ENCODE data around the gene PRPF40B. TPM values are rescaled to one million over a fixed set of nuclear protein-coding genes. Genes with fewer than 3 reads are reported as not detected.
A peak's percentile ranks its signal among the peaks of the same experiment; 100 is the strongest.

PRPF40B gene
- total and polyA plus RNA-seq, 2 of the 13 experiments (the other 11 are each of a cell fraction or from before 2014, with no cell fraction given): 5.0 to 7.8 TPM

DNA sequence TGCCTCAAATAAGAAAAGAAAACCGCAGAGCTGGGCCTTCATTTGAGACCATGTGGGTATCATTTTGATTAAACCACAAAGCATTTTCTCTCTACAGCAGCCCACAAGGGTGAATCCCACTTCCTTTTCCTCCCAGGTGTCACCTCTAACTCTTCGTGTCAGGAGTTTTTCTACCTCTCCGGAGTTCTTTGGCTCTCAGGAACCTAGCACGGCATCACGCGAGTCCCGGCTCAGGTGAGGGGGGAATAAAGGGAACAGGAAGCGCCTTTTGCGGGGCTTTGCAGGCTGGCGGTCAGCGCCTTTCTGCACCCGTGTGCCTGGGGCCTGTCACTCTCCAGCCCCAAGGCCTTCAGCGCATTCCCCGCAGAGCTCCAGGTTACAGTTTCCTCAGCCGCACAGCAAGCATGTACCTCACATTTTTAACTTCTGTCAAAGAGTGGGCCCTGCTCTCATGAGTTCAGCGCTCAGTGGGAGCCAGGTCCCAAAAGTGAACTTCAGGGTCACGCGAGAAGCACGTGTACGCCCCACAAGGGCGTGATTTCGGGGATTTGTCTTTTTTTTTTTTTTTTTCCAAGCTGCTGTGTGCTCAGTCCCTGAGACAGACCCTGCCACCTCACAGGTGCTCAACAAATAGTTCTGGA lies 740 bp upstream of the PRPF40B start (continued):
- TF ChIP-seq, protein P1, sequence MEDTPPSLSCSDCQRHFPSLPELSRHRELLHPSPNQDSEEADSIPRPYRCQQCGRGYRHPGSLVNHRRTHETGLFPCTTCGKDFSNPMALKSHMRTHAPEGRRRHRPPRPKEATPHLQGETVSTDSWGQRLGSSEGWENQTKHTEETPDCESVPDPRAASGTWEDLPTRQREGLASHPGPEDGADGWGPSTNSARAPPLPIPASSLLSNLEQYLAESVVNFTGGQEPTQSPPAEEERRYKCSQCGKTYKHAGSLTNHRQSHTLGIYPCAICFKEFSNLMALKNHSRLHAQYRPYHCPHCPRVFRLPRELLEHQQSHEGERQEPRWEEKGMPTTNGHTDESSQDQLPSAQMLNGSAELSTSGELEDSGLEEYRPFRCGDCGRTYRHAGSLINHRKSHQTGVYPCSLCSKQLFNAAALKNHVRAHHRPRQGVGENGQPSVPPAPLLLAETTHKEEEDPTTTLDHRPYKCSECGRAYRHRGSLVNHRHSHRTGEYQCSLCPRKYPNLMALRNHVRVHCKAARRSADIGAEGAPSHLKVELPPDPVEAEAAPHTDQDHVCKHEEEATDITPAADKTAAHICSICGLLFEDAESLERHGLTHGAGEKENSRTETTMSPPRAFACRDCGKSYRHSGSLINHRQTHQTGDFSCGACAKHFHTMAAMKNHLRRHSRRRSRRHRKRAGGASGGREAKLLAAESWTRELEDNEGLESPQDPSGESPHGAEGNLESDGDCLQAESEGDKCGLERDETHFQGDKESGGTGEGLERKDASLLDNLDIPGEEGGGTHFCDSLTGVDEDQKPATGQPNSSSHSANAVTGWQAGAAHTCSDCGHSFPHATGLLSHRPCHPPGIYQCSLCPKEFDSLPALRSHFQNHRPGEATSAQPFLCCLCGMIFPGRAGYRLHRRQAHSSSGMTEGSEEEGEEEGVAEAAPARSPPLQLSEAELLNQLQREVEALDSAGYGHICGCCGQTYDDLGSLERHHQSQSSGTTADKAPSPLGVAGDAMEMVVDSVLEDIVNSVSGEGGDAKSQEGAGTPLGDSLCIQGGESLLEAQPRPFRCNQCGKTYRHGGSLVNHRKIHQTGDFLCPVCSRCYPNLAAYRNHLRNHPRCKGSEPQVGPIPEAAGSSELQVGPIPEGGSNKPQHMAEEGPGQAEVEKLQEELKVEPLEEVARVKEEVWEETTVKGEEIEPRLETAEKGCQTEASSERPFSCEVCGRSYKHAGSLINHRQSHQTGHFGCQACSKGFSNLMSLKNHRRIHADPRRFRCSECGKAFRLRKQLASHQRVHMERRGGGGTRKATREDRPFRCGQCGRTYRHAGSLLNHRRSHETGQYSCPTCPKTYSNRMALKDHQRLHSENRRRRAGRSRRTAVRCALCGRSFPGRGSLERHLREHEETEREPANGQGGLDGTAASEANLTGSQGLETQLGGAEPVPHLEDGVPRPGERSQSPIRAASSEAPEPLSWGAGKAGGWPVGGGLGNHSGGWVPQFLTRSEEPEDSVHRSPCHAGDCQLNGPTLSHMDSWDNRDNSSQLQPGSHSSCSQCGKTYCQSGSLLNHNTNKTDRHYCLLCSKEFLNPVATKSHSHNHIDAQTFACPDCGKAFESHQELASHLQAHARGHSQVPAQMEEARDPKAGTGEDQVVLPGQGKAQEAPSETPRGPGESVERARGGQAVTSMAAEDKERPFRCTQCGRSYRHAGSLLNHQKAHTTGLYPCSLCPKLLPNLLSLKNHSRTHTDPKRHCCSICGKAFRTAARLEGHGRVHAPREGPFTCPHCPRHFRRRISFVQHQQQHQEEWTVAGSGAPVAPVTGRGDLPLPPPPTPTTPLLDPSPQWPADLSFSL (CRISPR knock-in tag; IDR thresholded peaks at IDR 0.05): no peak

GRCh38 chr12:49624921-49625577 lies 1.7 kb downstream of the PRPF40B start:
- no peaks in the 10 kb centered on the region for H4K20me1 ChIP-seq (ENCODE audit: insufficient read depth, low read length)
- no peak overlapping the region for H3K4me2 ChIP-seq (ENCODE audit: low read depth, low read length)
- no peaks in the 10 kb centered on the region for H3K27me3 ChIP-seq (ENCODE audit: control insufficient read depth in 1 of 2, insufficient read depth in 2 of 2, low read length in 2 of 2)
- no peak for FAIRE-seq
- no peaks in the 10 kb centered on the region for H3K9me3 ChIP-seq (ENCODE audit: low read length)
- H2AFZ ChIP-seq (ENCODE audit: low read length): no peak overlapping the region
- no peaks in the 10 kb centered on the region for H3K36me3 ChIP-seq (replicated peaks in 1 of 2; ENCODE audit: control insufficient read depth in 1 of 2, insufficient read depth in 2 of 2, low read length in 2 of 2)
- H3K79me2 ChIP-seq (ENCODE audit: insufficient read depth, low read length): no peaks in the 10 kb centered on the region
- POLR2A ChIA-PET: no interaction called here
- peaks cover 29% of the 10 kb centered on the region for H3K4me1 ChIP-seq (ENCODE audit: insufficient read depth, low read length)
- BruUV-seq (replicated peaks): no TSS peak
- intact Hi-C loops (cut with micrococcal nuclease; ENCODE audit: unreplicated experiment) (loop anchor here (5.0 kb wide), 1 partner anchor 58 kb away; the partner anchor contains the start of gene MCRS1), in situ Hi-C loops (cut with HindIII; ENCODE audit: extremely low pct_ligation_motif_present, low pct_unique_long_range_greater_than_20kb) (no loop called here)
- no peak for DNase-seq (ENCODE audit: low spot score)
- no peak overlapping the region for H3K9ac ChIP-seq (ENCODE audit: insufficient read depth, low read depth, low read length)
- ATAC-seq: no peak
- CTCF ChIA-PET (ENCODE audit: low intra/inter-chr PET ratio, low total read pairs): no interaction called here
- H3K4me3 ChIP-seq (replicated peaks in 1 of 3; ENCODE audit: insufficient read depth in 1 of 3, low read depth in 2 of 3, low read length in 3 of 3): no peak overlapping the region
- no peak overlapping the region for H3K27ac ChIP-seq (ENCODE audit: extremely low read length, insufficient read depth, low read length)
- 45% methylated on average over 4 of the region's 4 CpGs for WGBS (ENCODE audit: low lambda C conversion rate)
- TF ChIP-seq CBX1 (IDR thresholded peaks at IDR 0.05; ENCODE audit: low read depth) (no peak), FOSL2 (CRISPR knock-in tag; IDR thresholded peaks at IDR 0.05) (peak; percentile 54; the same call in 1 of the 2 replicates), ZNF629 (CRISPR knock-in tag; conservative IDR thresholded peaks at IDR 0.05) (peak; percentile 75), PAWR (CRISPR knock-in tag; IDR thresholded peaks at IDR 0.05; ENCODE audit: borderline replicate concordance) (no peak), ZNF136 (CRISPR knock-in tag; IDR thresholded peaks at IDR 0.05; ENCODE audit: low read depth) (no peak), IRF1 (CRISPR knock-in tag; IDR thresholded peaks at IDR 0.05; ENCODE audit: low read depth) (no peak), HNF1B (CRISPR knock-in tag; IDR thresholded peaks at IDR 0.05) (no peak), XRCC5 (optimal IDR thresholded peaks at IDR 0.05; ENCODE audit: low read length) (no peak), MAFG (CRISPR knock-in tag; IDR thresholded peaks at IDR 0.05) (no peak), ZNF224 (CRISPR knock-in tag; IDR thresholded peaks at IDR 0.05) (no peak)
- TF ChIP-seq, protein P2, sequence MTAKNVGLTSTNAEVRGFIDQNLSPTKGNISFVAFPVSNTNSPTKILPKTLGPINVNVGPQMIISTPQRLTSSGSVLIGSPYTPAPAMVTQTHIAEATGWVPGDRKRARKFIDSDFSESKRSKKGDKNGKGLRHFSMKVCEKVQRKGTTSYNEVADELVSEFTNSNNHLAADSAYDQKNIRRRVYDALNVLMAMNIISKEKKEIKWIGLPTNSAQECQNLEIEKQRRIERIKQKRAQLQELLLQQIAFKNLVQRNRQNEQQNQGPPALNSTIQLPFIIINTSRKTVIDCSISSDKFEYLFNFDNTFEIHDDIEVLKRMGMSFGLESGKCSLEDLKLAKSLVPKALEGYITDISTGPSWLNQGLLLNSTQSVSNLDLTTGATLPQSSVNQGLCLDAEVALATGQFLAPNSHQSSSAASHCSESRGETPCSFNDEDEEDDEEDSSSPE (CRISPR knock-in tag; IDR thresholded peaks at IDR 0.05): no peak

Measured in HepG2 (cell line).